Astrocyte (in vitro differentiated cells and primary cell): Measurements from ENCODE around the gene FBXO30. TPM values are rescaled to one million over a fixed set of nuclear protein-coding genes. Genes with fewer than 3 reads are reported as not detected.

ENCODE experiments used
- DNase-seq: peaks from one replicate; pipeline ENCODE4 v3.0.0-alpha.2; 2010; ENCODE audit warnings: low read depth
- FAIRE-seq: peaks from 2 replicates; lab custom pipeline; 2011; peaks lifted over from hg19 to GRCh38; lab: Jason Lieb, UNC
- H2AFZ ChIP-seq: 2 replicates; pipeline ENCODE4 v1.6.0; 2012; ENCODE audit warnings: low read depth, low read length, inconsistent platforms
- H3K27ac ChIP-seq: 2 replicates; pipeline ENCODE4 v1.5.1; 2011; ENCODE audit warnings: low read depth, low read length, inconsistent platforms
- H3K27me3 ChIP-seq: 2 replicates; pipeline ENCODE4 v1.6.0; 2011; ENCODE audit warnings: low read length, inconsistent platforms; ENCODE audit not compliant: insufficient read depth
- H3K36me3 ChIP-seq: 2 replicates; pipeline ENCODE4 v1.5.1; 2011; ENCODE audit warnings: low read length, inconsistent platforms; ENCODE audit not compliant: insufficient read depth
- H3K4me1 ChIP-seq: 2 replicates; pipeline ENCODE4 v1.5.1; 2011; ENCODE audit warnings: low read length, inconsistent platforms; ENCODE audit not compliant: insufficient read depth
- H3K4me2 ChIP-seq: 2 replicates; pipeline ENCODE4 v1.6.0; 2012; ENCODE audit warnings: low read length, inconsistent platforms
- H3K4me3 ChIP-seq: 2 replicates; pipeline ENCODE4 v1.5.1; 2011; ENCODE audit warnings: low read depth, mild to moderate bottlenecking, low read length, inconsistent platforms; ENCODE audit not compliant: insufficient read depth
- H3K79me2 ChIP-seq: 2 replicates; pipeline ENCODE4 v1.6.0; 2012; ENCODE audit warnings: mild to moderate bottlenecking, low read length, inconsistent platforms; ENCODE audit not compliant: insufficient read depth
- H3K9ac ChIP-seq: 2 replicates; pipeline ENCODE4 v1.6.0; 2012; ENCODE audit warnings: mild to moderate bottlenecking, low read length, inconsistent platforms
- H3K9me3 ChIP-seq: 2 replicates; pipeline ENCODE4 v1.5.1; 2012; ENCODE audit warnings: low read depth, mild to moderate bottlenecking, low read length, inconsistent platforms; ENCODE audit not compliant: insufficient read depth
- H4K20me1 ChIP-seq: 2 replicates; pipeline ENCODE4 v1.6.0; 2012; ENCODE audit warnings: low read length, inconsistent platforms; ENCODE audit not compliant: insufficient read depth
- H3K27ac Mint-ChIP-seq: one replicate; pipeline ENCODE4 v1.8.0; 2021; ENCODE audit warnings: mild to moderate bottlenecking, mixed read lengths; ENCODE audit not compliant: unreplicated experiment
- H3K27me3 Mint-ChIP-seq: one replicate; pipeline ENCODE4 v1.8.0; 2021; ENCODE audit warnings: low read depth, mixed read lengths; ENCODE audit not compliant: unreplicated experiment
- H3K36me3 Mint-ChIP-seq: one replicate; pipeline ENCODE4 v1.8.0; 2021; ENCODE audit warnings: low read depth, mixed read lengths; ENCODE audit not compliant: unreplicated experiment
- H3K4me1 Mint-ChIP-seq: one replicate; pipeline ENCODE4 v1.8.0; 2021; ENCODE audit warnings: low read depth, mixed read lengths; ENCODE audit not compliant: unreplicated experiment
- H3K4me3 Mint-ChIP-seq: one replicate; pipeline ENCODE4 v1.8.0; 2021; ENCODE audit warnings: mild to moderate bottlenecking, moderate library complexity, mixed read lengths; ENCODE audit not compliant: unreplicated experiment
- H3K9me3 Mint-ChIP-seq: one replicate; pipeline ENCODE4 v1.8.0; 2021; ENCODE audit warnings: mild to moderate bottlenecking, mixed read lengths; ENCODE audit not compliant: unreplicated experiment
- CTCF ChIP-seq: IDR thresholded peaks from 2 replicates; pipeline ENCODE4 v1.5.1; 2011; ENCODE audit warnings: low read depth, mild to moderate bottlenecking, inconsistent platforms, low read length, moderate library complexity; ENCODE audit not compliant: insufficient read depth
- EZH2 ChIP-seq: IDR thresholded peaks from 2 replicates; pipeline ENCODE4 v1.6.1; 2012; ENCODE audit warnings: mild to moderate bottlenecking, low read length, inconsistent platforms; ENCODE audit not compliant: insufficient read depth
- total RNA-seq: library from RNA; stranded (reverse); gene quantifications from 2 replicates; pipeline ENCODE4 v1.2.1, GENCODE V29; 2021

Gene FBXO30
- total RNA-seq, 1 donor from 2014 or later = 13.6 TPM

- Histone ChIP-seq H3K36me3 (no peaks in the 10 kb centered on the region), H4K20me1 (no peaks in the 10 kb centered on the region), H3K27ac (no peak overlapping the region), H3K27me3 (no peaks in the 10 kb centered on the region), H3K4me3 (no peak overlapping the region), H3K4me1 (peaks cover 10% of the 10 kb centered on the region), H2AFZ (no peak overlapping the region), H3K79me2 (no peaks in the 10 kb centered on the region), H3K9me3 (no peaks in the 10 kb centered on the region), H3K9ac (no peak overlapping the region), H3K4me2 (no peak overlapping the region)
- H3K4me3 Mint-ChIP-seq = no peak overlapping the region
- no peaks in the 10 kb centered on the region for H3K9me3 Mint-ChIP-seq
- FAIRE-seq (no peak), DNase-seq (no peak)
- H3K36me3 Mint-ChIP-seq = no peaks in the 10 kb centered on the region
- H3K27ac Mint-ChIP-seq = no peak overlapping the region
- H3K4me1 Mint-ChIP-seq = peaks cover 2% of the 10 kb centered on the region
- H3K27me3 Mint-ChIP-seq = no peaks in the 10 kb centered on the region
- no peak for TF ChIP-seq EZH2
- no peak for TF ChIP-seq CTCF
These were observed 5.4 kb upstream of the FBXO30 start for GRCh38 chr6:145819994-145820393.

DNA sequence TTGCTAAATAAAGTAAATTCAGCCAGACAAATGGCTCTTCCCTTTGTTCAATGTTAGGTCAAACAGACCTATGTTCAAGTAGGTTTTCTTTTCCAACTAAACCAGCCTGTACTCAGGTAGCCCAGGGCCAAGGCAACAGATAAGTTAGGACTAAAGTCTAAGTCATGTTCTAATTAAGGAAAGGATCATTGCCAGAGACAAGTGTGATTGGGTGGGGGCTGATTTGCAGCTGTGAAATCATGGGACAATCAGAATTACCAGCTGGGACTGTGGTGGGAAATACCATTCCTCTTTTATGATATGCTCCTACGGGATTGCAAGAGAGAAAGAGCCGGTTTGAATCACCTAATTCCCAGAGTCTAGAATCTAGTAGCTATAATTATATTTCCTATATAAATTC lies 4.2 kb upstream of the FBXO30 start:
- no peaks in the 10 kb centered on the region for H4K20me1 ChIP-seq
- no peak overlapping the region for H3K4me2 ChIP-seq
- peaks cover 11% of the 10 kb centered on the region for H3K4me1 ChIP-seq
- peaks cover 2% of the 10 kb centered on the region for H3K4me1 Mint-ChIP-seq
- H2AFZ ChIP-seq = no peak overlapping the region
- no peaks in the 10 kb centered on the region for H3K9me3 Mint-ChIP-seq
- H3K9ac ChIP-seq = no peak overlapping the region
- no peak overlapping the region for H3K4me3 ChIP-seq
- no peak for FAIRE-seq
- no peak for TF ChIP-seq CTCF
- no peak for TF ChIP-seq EZH2
- H3K27ac Mint-ChIP-seq = no peak overlapping the region
- DNase-seq = no peak
- no peaks in the 10 kb centered on the region for H3K36me3 Mint-ChIP-seq
- H3K27ac ChIP-seq = no peak overlapping the region
- no peaks in the 10 kb centered on the region for H3K36me3 ChIP-seq
- H3K27me3 Mint-ChIP-seq = no peaks in the 10 kb centered on the region
- H3K9me3 ChIP-seq = no peaks in the 10 kb centered on the region
- H3K4me3 Mint-ChIP-seq = no peak overlapping the region
- H3K79me2 ChIP-seq = peaks cover 8% of the 10 kb centered on the region
- no peaks in the 10 kb centered on the region for H3K27me3 ChIP-seq

DNA sequence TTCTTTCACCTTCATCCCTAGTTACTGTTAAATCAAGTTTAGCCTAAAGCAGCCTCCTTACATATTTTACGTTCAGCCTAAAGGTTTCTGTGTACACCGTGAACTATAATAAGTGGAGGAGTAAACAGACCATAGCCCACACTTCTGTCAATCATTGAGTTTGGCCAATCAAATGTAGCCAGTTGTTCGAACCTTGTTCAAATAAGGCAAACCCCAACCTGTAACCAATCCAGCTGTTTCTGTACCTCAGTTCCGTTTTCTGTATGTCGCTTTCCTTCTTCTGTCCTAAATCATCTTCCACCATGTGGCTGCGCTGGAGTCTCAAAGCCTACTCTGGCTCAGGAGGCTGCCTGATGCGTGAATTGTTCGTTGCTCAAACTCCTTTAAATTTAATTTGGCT lies 1.8 kb upstream of the FBXO30 start:
- H3K9me3 ChIP-seq = no peaks in the 10 kb centered on the region
- Mint-ChIP-seq H3K9me3 (no peaks in the 10 kb centered on the region), H3K4me1 (peaks cover 3% of the 10 kb centered on the region), H3K27ac (no peak overlapping the region), H3K4me3 (peak overlapping the region; percentile 94), H3K27me3 (no peaks in the 10 kb centered on the region), H3K36me3 (no peaks in the 10 kb centered on the region)
- TF ChIP-seq EZH2 (no peak), CTCF (no peak)
- peaks cover 18% of the 10 kb centered on the region for H4K20me1 ChIP-seq
- DNase-seq (no peak), FAIRE-seq (no peak)
- H3K36me3 ChIP-seq = no peaks in the 10 kb centered on the region
- peak overlapping the region; percentile 98 for H3K4me2 ChIP-seq
- no peaks in the 10 kb centered on the region for H3K27me3 ChIP-seq
- peak overlapping the region; percentile 93 for H3K9ac ChIP-seq
- H3K4me1 ChIP-seq = peaks cover 15% of the 10 kb centered on the region
- no peak overlapping the region for H3K4me3 ChIP-seq
- no peak overlapping the region for H2AFZ ChIP-seq
- H3K79me2 ChIP-seq = peaks cover 32% of the 10 kb centered on the region
- no peak overlapping the region for H3K27ac ChIP-seq
